IMR-90 (cell line): ENCODE results near the gene CHI3L1. TPM values are rescaled to one million over a fixed set of nuclear protein-coding genes. Genes with fewer than 3 reads are reported as not detected.

Source experiments
- ATAC-seq: fragments of 200-7000 bp; cut with Tn5 transposase; 2 replicates; pipeline ENCODE4 v1.9.1; 2020; ENCODE audit warnings: low read depth, mild to moderate bottlenecking, moderate library complexity
- BruUV-seq: library from RNA; stranded (reverse); fragments of 400-500 nt; replicated peaks from 2 replicates; lab custom pipeline; 2021; lab: Mats Ljungman, UMichigan
- CTCF ChIA-PET: fragments of 300-600 bp; formaldehyde crosslinking; extraction: SDS; loops from one replicate; lab custom pipeline; 2021; ENCODE audit warnings: antibody characterized with exemption; lab: Yijun Ruan, JAX
- POLR2A ChIA-PET: fragments of 300-600 bp; sonication (Branson Sonifier 250); formaldehyde crosslinking; loops from one replicate; lab custom pipeline; 2022; ENCODE audit warnings: antibody characterized with exemption; ENCODE audit not compliant: unreplicated experiment; lab: Charles Lee
- DNase-seq: peaks from one replicate; pipeline ENCODE4 v3.0.0; 2013
- H2AFZ ChIP-seq: replicated peaks from 2 replicates; pipeline ENCODE3; 2013; ENCODE audit warnings: low read length, mild to moderate bottlenecking; ENCODE audit not compliant: poor library complexity
- H2AK5ac ChIP-seq: 2 replicates; pipeline ENCODE4 v1.6.1; 2013; ENCODE audit warnings: low read depth, low read length, inconsistent platforms
- H2AK9ac ChIP-seq: replicated peaks from 2 replicates; pipeline ENCODE3; 2013; ENCODE audit warnings: mild to moderate bottlenecking, low read depth, low read length, moderate library complexity; ENCODE audit not compliant: poor library complexity
- H2BK120ac ChIP-seq: 2 replicates; pipeline ENCODE4 v1.6.1; 2013; ENCODE audit warnings: low read depth, low read length, inconsistent platforms
- H2BK15ac ChIP-seq: 3 replicates; pipeline ENCODE4 v1.6.1; 2013; ENCODE audit warnings: low read depth, low read length, inconsistent platforms
- H2BK20ac ChIP-seq: 2 replicates; pipeline ENCODE4 v1.6.1; 2013; ENCODE audit warnings: low read depth, mild to moderate bottlenecking, inconsistent platforms, low read length, moderate library complexity
- H2BK5ac ChIP-seq: 2 replicates; pipeline ENCODE4 v1.6.1; 2013; ENCODE audit warnings: mild to moderate bottlenecking, low read depth, low read length, inconsistent platforms; ENCODE audit not compliant: poor library complexity, severe bottlenecking
- H3K14ac ChIP-seq: replicated peaks from 2 replicates; pipeline ENCODE4 v1.6.1; 2013; ENCODE audit warnings: low read depth, low read length, inconsistent platforms
- H3K18ac ChIP-seq: 2 replicates; pipeline ENCODE4 v1.6.1; 2013; ENCODE audit warnings: low read depth, low read length, control low read depth
- H3K23ac ChIP-seq: 2 replicates; pipeline ENCODE4 v1.6.1; 2013; ENCODE audit warnings: low read depth, low read length, inconsistent platforms
- H3K27ac ChIP-seq: 2 replicates; pipeline ENCODE4 v1.5.1; 2013; ENCODE audit warnings: mild to moderate bottlenecking, control low read depth, low read length; ENCODE audit not compliant: insufficient read depth
- H3K27me3 ChIP-seq: 2 replicates; pipeline ENCODE4 v1.6.1; 2013; ENCODE audit warnings: low read length; ENCODE audit not compliant: control insufficient read depth, insufficient read depth
- H3K36me3 ChIP-seq: 2 replicates; pipeline ENCODE4 v1.6.1; 2013; ENCODE audit warnings: low read length, mixed read lengths; ENCODE audit not compliant: control insufficient read depth, insufficient read depth
- H3K4ac ChIP-seq: 2 replicates; pipeline ENCODE4 v1.6.1; 2013; ENCODE audit warnings: low read depth, low read length, inconsistent platforms
- H3K4me1 ChIP-seq: 2 replicates; pipeline ENCODE4 v1.6.1; 2013; ENCODE audit warnings: low read length, mixed read lengths; ENCODE audit not compliant: control insufficient read depth, insufficient read depth
- H3K4me2 ChIP-seq: 2 replicates; pipeline ENCODE4 v1.6.1; 2013; ENCODE audit warnings: low read depth, mild to moderate bottlenecking, control low read depth, low read length, moderate library complexity
- H3K4me3 ChIP-seq: 2 replicates; pipeline ENCODE4 v1.5.1; 2013; ENCODE audit warnings: low read depth, mild to moderate bottlenecking, control low read depth, low read length, moderate library complexity; ENCODE audit not compliant: insufficient read depth
- H3K56ac ChIP-seq: 2 replicates; pipeline ENCODE4 v1.6.1; 2013; ENCODE audit warnings: low read length, inconsistent platforms; ENCODE audit not compliant: insufficient read depth; ENCODE audit errors: extremely low read depth
- H3K79me1 ChIP-seq, 2 experiments: 2 replicates each; pipeline ENCODE4 v1.6.1; 2013; ENCODE audit warnings: low read length in 2 of 2, inconsistent platforms in 1 of 2, low read depth in 1 of 2
- H3K9ac ChIP-seq: 2 replicates; pipeline ENCODE4 v1.6.1; 2013; ENCODE audit warnings: low read depth, low read length, control low read depth
- H3K9me1 ChIP-seq: 2 replicates; pipeline ENCODE4 v1.6.1; 2013; ENCODE audit warnings: low read length, inconsistent platforms; ENCODE audit not compliant: insufficient read depth
- H3K9me3 ChIP-seq: 2 replicates; pipeline ENCODE4 v1.6.1; 2013; ENCODE audit warnings: low read length; ENCODE audit not compliant: control insufficient read depth, insufficient read depth
- H4K20me1 ChIP-seq: 2 replicates; pipeline ENCODE4 v1.6.1; 2013; ENCODE audit warnings: low read length, inconsistent platforms; ENCODE audit not compliant: insufficient read depth
- H4K5ac ChIP-seq: 2 replicates; pipeline ENCODE4 v1.6.1; 2013; ENCODE audit warnings: mild to moderate bottlenecking, low read depth, low read length, control low read depth
- H4K8ac ChIP-seq, 2 experiments: 2 replicates each; pipeline ENCODE4 v1.6.1; 2013; ENCODE audit warnings: low read depth in 2 of 2, low read length in 2 of 2, control low read depth in 1 of 2, inconsistent platforms in 1 of 2
- H4K91ac ChIP-seq: 2 replicates; pipeline ENCODE4 v1.6.1; 2013; ENCODE audit warnings: low read depth, low read length, inconsistent platforms; ENCODE audit not compliant: insufficient read depth
- BHLHE40 ChIP-seq: fragments of 150-350 bp; IDR thresholded peaks from 2 replicates; pipeline ENCODE4 v1.6.1; 2016; ENCODE audit warnings: mild to moderate bottlenecking, low read depth, low read length
- CEBPB ChIP-seq: IDR thresholded peaks from 2 replicates; pipeline ENCODE4 v1.6.1; 2012; ENCODE audit warnings: low read depth, low read length, improper control_type of control experiment
- CHD1 ChIP-seq: IDR thresholded peaks from 2 replicates; pipeline ENCODE4 v1.6.1; 2012; ENCODE audit warnings: low read depth, low read length, improper control_type of control experiment
- CTCF ChIP-seq: conservative IDR thresholded peaks from 2 replicates; pipeline ENCODE4 v1.5.1; 2012; ENCODE audit warnings: mild to moderate bottlenecking, low read depth, low read length, improper control_type of control experiment
- MAFK ChIP-seq: IDR thresholded peaks from 2 replicates; pipeline ENCODE4 v1.6.1; 2012; ENCODE audit warnings: low read depth, low read length, improper control_type of control experiment
- MAZ ChIP-seq: IDR thresholded peaks from 2 replicates; pipeline ENCODE4 v1.6.1; 2012; ENCODE audit warnings: low read depth, mild to moderate bottlenecking, low read length, improper control_type of control experiment, moderate library complexity, borderline replicate concordance
- MXI1 ChIP-seq: IDR thresholded peaks from 2 replicates; pipeline ENCODE4 v1.6.1; 2012; ENCODE audit warnings: low read depth, mild to moderate bottlenecking, low read length, moderate library complexity, borderline replicate concordance
- NFE2L2 ChIP-seq: fragments of 150-350 bp; IDR thresholded peaks from 2 replicates; pipeline ENCODE4 v1.6.1; 2016; ENCODE audit warnings: low read depth, mild to moderate bottlenecking, low read length
- POLR2A ChIP-seq: IDR thresholded peaks from 2 replicates; pipeline ENCODE4 v1.6.1; 2012; ENCODE audit warnings: mild to moderate bottlenecking, low read depth, low read length
- RAD21 ChIP-seq: IDR thresholded peaks from 2 replicates; pipeline ENCODE4 v1.6.1; 2012; ENCODE audit warnings: low read length, improper control_type of control experiment
- RCOR1 ChIP-seq: IDR thresholded peaks from 2 replicates; pipeline ENCODE4 v1.6.1; 2012; ENCODE audit warnings: mild to moderate bottlenecking, low read length, improper control_type of control experiment; ENCODE audit not compliant: insufficient replicate concordance
- RFX5 ChIP-seq: IDR thresholded peaks from 2 replicates; pipeline ENCODE4 v1.8.0; 2012; ENCODE audit warnings: low read depth, mild to moderate bottlenecking, low read length, moderate library complexity
- SMC3 ChIP-seq: fragments of 150-350 bp; IDR thresholded peaks from 2 replicates; pipeline ENCODE4 v1.6.1; 2016; ENCODE audit warnings: low read depth, mild to moderate bottlenecking, antibody characterized with exemption, low read length, moderate library complexity
- WGBS, 2 experiments: methylation state at CpG; one replicate each; pipeline versions ENCODE4 v1.1.5 to v1.1.7; 2013; ENCODE audit warnings: missing lambda C conversion rate in 2 of 2; ENCODE audit not compliant: insufficient read length in 1 of 2; ENCODE audit errors: extremely low coverage in 2 of 2; 5-methylcytosine and 5-hydroxymethylcytosine counted together
- dilution Hi-C: fragments of 300-500 bp; cut with HindIII; formaldehyde crosslinking; loops from one replicate; pipeline ENCODE4 v1.14.3; 2018; ENCODE audit warnings: low sequenced_read_pairs; ENCODE audit not compliant: unreplicated experiment
- in situ Hi-C: fragments of 300-500 bp; cut with MboI; formaldehyde crosslinking; loops from 3 replicates; pipeline ENCODE4 v1.14.3; 2019; ENCODE audit warnings: low sequenced_read_pairs, inconsistent platforms, mixed read lengths
- intact Hi-C: fragments of 100-400 bp; cut with micrococcal nuclease; formaldehyde crosslinking; loops from 2 replicates; pipeline ENCODE4 v1.10.0; 2022
- polyA plus RNA-seq, 3 experiments: library from polyadenylated mRNA; depleted of rRNA; stranded (reverse); fragments of >200 nt; gene quantifications; 2 replicates each; pipeline ENCODE4 v1.2.3, GENCODE V29; 2012; ENCODE audit warnings: low replicate concordance in 1 of 3
- total RNA-seq: library from RNA; depleted of rRNA; stranded (reverse); fragments of >200 nt; gene quantifications from 2 replicates; pipeline ENCODE4 v1.2.3, GENCODE V29; 2012
- TF ChIP-seq, protein P1 (sequence below): fragments of 150-350 bp; IDR thresholded peaks from 2 replicates; pipeline ENCODE4 v1.6.1; 2017; ENCODE audit warnings: mild to moderate bottlenecking, antibody characterized with exemption, low read length, low read depth
- TF ChIP-seq, protein P2 (sequence below): fragments of 150-350 bp; IDR thresholded peaks from 2 replicates; pipeline ENCODE4 v1.6.1; 2016; ENCODE audit warnings: low read depth, mild to moderate bottlenecking, low read length, moderate library complexity, borderline replicate concordance

The CHI3L1 gene
- total and polyA plus RNA-seq, 2 of the 4 experiments (the other 2 are of a cell fraction), result 0.17 TPM; not detected in 1

- dilution Hi-C loops (no loop called here), intact Hi-C loops (no loop called here), in situ Hi-C loops (no loop called here)
- H4K20me1 ChIP-seq, result no peaks in the 10 kb centered on the region
- WGBS, 2 experiments, result 100% methylated on average over 1 of the region's 10 CpGs; no CpG with 5 or more reads in 1 of the 2 experiments
- H4K8ac ChIP-seq, result peak overlapping the region in 1 of 2 experiments; percentile 16; a peak in 2 of 4 replicates
- H3K36me3 ChIP-seq, result no peaks in the 10 kb centered on the region
- no peak overlapping the region for H3K23ac ChIP-seq
- H3K4ac ChIP-seq, result peak overlapping the region; percentile 25
- H3K4me2 ChIP-seq, result no peak overlapping the region
- H2BK20ac ChIP-seq, result peak overlapping the region; percentile 53; the same call in 1 of the 2 replicates
- H4K91ac ChIP-seq, result peak overlapping the region; percentile 80; the same call in 1 of the 2 replicates
- H2AFZ ChIP-seq, result no peak overlapping the region
- H2AK5ac ChIP-seq, result peak overlapping the region; percentile 54
- POLR2A ChIA-PET, result no interaction called here
- DNase-seq (no peak), ATAC-seq (no peak)
- no peaks in the 10 kb centered on the region for H3K27me3 ChIP-seq
- peak overlapping the region; percentile 45; the same call in 1 of the 2 replicates for H4K5ac ChIP-seq
- peak overlapping the region; percentile 13 for H2AK9ac ChIP-seq
- no peak overlapping the region for H2BK5ac ChIP-seq
- no peak overlapping the region for H3K14ac ChIP-seq
- no TSS peak for BruUV-seq
- peaks cover 13% of the 10 kb centered on the region for H3K9me1 ChIP-seq
- TF ChIP-seq CHD1 (no peak), BHLHE40 (no peak), NFE2L2 (no peak), CTCF (no peak), MAFK (no peak), RFX5 (no peak), POLR2A (no peak), MAZ (no peak), RAD21 (no peak), RCOR1 (no peak), CEBPB (no peak), MXI1 (no peak), SMC3 (no peak)
- TF ChIP-seq, protein P1, sequence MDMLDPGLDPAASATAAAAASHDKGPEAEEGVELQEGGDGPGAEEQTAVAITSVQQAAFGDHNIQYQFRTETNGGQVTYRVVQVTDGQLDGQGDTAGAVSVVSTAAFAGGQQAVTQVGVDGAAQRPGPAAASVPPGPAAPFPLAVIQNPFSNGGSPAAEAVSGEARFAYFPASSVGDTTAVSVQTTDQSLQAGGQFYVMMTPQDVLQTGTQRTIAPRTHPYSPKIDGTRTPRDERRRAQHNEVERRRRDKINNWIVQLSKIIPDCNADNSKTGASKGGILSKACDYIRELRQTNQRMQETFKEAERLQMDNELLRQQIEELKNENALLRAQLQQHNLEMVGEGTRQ, result no peak
- TF ChIP-seq, protein P2, sequence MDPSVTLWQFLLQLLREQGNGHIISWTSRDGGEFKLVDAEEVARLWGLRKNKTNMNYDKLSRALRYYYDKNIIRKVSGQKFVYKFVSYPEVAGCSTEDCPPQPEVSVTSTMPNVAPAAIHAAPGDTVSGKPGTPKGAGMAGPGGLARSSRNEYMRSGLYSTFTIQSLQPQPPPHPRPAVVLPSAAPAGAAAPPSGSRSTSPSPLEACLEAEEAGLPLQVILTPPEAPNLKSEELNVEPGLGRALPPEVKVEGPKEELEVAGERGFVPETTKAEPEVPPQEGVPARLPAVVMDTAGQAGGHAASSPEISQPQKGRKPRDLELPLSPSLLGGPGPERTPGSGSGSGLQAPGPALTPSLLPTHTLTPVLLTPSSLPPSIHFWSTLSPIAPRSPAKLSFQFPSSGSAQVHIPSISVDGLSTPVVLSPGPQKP, result no peak
- no peaks in the 10 kb centered on the region for H3K9me3 ChIP-seq
- H2BK120ac ChIP-seq, result peak overlapping the region; percentile 33; the same call in 1 of the 2 replicates
- CTCF ChIA-PET, result no interaction called here
- peaks cover 39% of the 10 kb centered on the region for H3K4me1 ChIP-seq
- H3K79me1 ChIP-seq, result no peaks in the 10 kb centered on the region
- H3K27ac ChIP-seq, result peak overlapping the region; percentile 93; the same call in 1 of the 2 replicates
- H3K56ac ChIP-seq, result no peak overlapping the region
- peak overlapping the region; percentile 67; the same call in 1 of the 2 replicates for H3K18ac ChIP-seq
- H3K9ac ChIP-seq, result no peak overlapping the region
- H3K4me3 ChIP-seq, result no peak overlapping the region
- peak overlapping the region; percentile 68; the same call in 1 of the 3 replicates for H2BK15ac ChIP-seq
These were observed 15.2 kb upstream of the CHI3L1 start for GRCh38 chr1:203201516-203202205.
